Ramos (cell line): Measurements from ENCODE around the gene AR.

Experiments used
- in situ Hi-C: fragments of 300-500 bp; cut with MboI; formaldehyde crosslinking; loops from one replicate; pipeline ENCODE4 v1.14.3; 2022; ENCODE audit warnings: low sequenced_read_pairs; ENCODE audit not compliant: unreplicated experiment

AR gene

DNA sequence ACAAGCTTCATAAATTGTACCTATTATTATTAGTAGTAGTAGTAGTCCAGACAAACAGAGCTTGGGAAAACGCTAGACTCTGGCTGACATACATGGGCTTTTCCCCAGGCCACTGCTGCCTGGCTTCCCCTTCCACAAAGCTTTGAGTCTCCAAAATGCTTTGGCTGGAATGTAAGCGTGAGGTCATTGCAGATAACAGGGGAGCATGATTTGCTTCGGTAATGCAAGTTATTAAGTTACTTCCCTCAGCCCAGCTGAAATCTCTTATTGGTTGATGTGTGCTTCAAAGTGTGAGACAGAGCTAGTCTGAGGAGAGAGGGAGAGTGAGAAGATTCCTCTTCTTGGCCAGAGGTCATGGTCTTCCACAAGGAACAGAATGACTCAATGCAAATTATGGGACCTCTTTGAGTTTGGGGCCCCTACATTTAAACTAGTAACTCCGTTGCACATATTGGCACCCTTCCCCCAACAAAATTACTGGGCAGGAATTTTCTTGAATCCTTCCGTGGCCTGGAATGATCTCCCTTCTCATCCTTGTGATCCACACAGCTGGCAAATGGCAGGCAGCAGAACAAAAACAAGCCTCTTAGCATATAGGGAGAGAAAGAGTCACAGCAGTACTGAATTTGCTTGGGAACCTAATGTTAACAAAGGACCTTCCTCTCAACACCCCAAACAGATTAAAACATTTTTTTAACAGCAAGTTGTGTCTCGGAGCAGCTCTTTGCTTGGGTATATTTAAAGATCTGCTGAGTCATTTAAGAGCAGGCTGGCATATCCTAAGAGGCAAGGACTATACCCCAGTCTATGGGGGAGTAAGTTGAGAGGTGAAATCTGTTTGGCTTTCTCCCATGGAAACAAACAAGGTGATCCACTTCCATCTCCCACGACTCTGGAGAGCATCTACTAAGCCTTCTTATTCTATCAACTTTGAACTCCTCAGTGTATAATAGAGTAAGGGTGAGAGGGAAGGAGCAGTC, 19.9 kb downstream of the AR start:
- in situ Hi-C loops: no loop called here

DNA sequence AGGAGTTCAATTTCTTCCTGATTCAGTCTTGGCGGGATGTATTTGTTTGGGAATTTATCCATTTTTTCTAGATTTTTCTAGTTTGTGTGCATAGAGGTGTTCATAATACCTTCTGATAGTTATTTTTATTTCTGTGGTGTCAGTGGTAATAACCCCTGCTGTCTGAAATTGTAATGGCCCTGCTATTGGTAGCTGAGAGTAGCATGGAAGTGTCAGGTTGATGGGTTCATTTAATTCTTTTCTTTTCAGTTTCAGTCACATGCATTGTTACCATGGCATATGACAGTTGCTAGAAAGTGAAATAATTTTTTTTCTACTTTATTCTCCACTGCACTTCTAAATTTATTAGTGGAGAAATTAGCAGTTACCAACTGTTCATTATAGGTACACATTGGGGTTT, 20.7 kb downstream of the AR start:
- in situ Hi-C loops: no loop called here

DNA sequence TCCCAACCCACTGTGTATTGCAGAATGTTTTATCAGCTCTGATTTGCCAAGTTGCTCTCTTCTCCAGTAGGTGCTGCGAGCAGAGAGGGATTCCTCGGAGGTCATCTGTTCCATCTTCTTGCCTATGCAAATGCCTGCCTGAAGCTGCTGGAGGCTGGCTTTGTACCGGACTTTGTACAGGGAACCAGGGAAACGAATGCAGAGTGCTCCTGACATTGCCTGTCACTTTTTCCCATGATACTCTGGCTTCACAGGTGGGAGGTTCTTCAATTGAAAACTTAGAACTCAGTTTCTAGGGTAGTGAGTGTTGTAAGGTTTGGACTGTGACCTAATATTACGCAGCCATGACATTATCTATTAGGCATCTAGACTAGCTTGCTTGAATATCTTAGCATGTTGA, 24.9 kb downstream of the AR start:
- in situ Hi-C loops: no loop called here

DNA sequence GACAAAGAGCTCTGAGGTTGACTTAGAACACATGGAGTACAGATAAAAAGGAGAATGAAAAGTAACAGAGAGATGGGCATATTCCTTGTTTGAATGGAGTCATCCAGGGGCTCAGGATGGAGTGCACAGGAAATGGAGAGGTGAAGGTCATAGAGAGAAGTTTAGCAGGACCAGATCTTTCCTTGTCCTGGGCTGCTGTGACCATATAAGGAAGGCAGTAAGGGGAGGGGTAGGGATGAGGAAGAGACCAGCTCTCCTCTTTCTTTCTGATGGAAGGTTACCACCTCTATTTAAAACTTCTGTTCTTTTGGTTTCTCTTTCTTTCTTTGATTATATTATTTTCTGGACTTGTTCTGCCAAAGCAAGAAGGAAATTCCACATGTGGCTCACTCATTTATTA, 27.0 kb downstream of the AR start:
- in situ Hi-C loops: no loop called here

DNA sequence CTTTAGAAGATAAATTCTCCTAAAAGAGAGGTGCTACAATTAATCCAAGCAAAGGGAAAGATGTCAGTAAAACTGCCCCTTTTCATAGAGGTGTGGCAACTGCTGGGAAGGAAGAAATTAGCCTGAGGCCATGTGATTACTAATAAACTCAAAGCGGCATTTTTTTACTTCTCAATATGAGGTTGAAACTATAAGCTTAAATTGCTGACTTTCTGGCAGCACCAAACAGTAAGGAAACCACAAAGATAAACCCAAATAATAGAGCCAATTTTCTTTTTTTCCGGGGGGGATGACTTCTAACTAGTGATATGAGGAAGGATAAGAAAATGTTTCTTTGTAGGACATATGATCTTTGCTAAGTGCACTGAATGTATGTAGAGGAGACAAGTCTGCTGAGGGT, 30.9 kb downstream of the AR start:
- in situ Hi-C loops: no loop called here

DNA sequence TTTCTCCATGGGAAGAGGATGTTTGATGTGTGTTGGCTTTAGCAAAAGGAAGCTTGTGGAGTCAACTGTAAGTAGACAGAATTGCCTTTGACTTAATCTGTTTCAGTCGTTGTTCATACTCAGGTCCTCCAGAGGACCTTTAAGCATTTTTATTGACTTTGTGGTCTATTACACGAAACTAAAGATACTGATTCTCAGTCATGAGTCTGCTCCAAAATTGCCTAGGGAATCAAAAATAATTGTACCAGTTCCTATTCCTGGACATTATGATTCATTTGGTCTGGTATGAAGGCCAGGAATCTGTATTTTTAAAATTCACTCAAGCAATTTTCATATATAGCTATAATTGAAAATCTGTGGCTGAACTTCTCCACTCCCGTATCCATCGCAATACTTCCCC, 38.6 kb downstream of the AR start:
- in situ Hi-C loops: no loop called here

DNA sequence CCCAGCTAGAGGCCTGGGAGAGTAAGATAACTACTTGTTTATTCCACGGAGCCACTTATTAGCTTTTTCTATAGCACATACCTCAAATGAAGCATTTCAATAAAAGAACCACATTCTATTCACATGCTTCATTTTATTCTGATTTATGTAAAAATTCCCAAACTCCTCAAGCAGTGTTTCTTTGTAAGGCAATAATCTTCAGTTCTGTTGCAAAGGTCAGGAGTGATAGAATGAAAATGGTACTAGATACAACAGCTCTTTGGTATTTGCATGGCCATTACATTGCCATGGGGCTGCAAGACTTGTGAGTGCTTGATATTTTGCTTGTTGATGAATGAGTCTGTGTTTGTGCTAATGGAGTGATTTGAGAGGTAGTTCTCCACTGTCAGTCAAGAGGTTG, 39.4 kb downstream of the AR start:
- in situ Hi-C loops: no loop called here

DNA sequence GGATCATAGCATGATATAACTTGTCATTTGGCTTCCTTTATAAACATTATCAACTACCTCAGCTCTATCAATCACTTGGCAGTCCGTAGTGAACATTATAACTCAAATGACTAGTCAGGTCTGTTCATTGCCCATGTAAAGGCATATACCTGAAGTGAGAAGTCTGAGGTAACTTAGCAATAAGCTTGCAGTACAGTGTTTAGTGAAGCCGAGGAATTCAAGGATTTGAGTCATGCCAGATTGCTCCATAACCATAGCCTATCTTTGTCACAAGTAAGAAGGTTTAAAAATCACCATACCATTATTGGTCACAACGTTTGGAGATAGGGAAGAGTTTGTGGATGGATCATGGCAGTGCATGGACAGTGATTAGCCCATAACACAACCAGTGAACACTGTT, 41.6 kb downstream of the AR start:
- in situ Hi-C loops: no loop called here

DNA sequence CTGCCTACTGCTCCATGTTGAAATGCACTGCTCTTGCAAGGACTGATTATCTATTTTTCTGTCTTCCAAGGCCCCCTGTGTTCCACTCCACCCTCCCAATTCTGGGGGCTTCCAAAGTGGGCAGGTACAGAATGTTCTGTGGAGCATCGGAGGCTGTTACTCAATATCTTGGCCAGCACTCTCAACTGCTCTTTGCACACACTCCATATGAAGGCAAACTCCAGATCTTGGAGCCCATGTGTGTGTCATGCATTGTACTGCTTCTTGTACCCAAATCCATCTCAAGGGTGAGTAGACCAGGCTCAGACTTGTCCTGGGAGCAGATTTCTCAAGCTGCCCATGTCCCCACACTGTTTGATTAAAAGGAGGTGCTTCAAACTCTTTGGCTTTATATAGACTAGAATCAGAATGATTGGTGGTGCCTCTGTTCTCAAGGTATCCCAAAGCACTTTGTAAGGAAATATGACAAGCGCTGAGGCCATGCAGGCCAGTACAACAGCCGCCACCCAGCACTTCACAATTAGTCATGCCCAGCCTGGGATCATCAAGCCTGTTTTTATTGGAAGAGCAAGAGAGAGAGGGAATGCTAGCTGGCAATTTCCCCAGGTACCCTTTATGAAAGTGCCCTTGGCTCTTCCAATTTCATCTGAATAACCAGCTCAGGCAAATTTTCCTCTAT, 44.3 kb downstream of the AR start:
- in situ Hi-C loops: no loop called here

DNA sequence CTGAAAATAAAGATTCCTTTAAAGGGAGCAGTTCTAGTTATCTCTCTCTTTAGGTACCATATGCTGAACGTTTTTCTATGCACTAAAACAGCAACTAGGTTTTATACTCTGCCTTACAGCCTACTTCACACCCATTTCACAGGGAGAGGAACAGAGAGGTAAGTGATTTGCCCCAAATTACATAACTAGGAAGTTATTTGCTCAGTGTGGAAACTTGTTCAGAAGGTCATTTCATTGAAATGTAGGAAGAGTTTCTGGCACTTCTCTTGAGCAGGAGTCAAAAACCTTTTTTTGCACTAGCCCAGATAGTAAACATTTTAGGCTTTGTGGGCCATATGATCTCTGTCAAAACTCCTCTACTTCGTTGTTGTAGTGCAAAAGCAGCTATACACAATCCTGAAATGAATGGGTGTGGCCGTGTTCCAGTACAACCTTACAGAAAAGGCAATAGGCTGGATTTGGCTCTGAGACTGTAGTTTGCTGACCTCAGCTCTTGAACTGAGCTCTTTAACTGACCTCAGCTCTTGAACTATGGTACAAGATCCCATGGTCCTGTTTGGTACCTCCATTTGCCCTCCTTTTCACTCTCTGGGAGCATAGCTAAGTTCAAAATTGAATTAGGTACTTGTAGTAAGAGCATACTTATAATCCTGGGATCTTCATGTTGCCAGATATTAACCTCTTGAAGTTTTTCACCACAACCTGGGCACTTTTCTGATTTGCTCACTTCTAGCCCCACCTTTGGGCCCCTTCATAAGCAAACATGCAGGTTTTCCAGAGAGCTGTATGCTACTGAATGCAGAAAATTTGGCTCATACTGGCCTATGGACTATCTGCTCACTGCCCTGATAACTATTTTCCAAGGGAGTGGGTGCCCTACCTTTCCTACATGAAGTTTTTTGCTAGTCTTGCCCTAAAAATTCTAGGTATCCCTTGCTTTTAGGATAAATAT, 53.3 kb downstream of the AR start:
- in situ Hi-C loops: no loop called here

DNA sequence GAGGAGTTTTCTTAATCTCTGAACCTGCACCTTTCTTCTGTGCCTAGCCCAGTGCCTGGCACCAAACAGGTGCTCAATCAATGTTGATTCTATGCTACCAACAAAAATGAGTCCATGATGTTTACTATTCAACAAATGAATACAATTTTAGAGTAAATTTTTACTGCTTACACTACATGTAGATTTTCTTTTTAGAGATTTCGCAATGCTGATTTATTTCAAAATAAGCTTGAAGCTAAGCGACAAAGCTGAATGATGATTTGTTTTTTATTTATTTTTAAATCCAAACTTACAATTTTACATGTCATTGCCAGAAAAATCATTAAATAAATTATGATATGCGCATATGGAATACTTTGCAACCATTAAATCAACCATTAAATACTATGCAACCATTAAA, 55.7 kb downstream of the AR start:
- in situ Hi-C loops: no loop called here

DNA sequence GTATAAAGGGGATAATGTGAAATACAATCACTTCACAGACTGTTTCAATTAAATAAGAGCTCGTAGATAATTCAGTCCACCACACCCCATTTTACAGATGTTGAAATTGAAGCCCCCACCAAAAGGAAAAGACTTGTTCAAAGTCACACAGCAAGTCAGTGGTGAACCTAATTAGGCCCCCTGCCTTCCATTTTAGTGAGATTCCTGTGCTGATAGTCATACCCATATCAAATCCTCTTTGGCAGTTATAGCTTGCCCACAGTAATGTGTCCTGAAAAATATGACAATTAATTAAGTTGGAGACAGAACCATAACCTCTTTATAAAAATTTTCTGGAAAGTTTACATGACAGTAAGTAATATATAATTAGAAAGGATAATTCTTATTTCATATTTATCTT, 58.0 kb downstream of the AR start:
- in situ Hi-C loops: no loop called here

DNA sequence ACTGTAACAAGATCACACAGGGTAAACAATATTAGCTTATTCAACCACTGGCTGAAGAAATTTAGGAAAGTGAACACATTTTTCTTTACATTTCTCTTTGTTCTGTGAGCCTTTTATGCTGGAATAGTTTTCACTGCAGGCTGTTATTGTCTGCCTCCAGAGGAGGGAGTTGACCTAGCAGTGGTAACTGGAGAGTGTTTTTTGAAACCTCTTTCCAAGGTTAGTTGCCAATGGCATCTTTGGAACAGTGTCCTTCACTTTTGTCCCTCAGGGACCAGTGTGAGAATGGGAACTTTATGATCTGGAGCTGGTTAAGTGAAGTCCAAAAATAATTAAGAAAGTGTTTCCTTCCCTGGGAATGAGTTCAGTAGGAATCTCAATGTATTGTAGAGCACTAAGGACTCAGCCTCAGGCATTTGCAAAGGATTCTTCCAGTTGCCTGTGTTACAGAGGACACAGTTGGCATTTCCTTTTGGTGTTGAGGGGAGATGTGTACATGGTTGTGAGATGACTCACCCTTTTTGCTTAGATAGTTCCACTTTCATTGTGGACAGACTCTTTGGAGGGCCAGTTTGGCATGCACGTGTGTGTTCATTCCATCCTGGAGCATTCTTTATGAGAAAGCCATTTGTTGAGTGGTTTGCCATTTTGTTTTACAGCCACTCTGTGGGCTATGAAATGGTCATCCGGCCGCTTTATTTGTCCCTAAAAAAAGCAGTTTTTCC, 61.3 kb downstream of the AR start:
- in situ Hi-C loops: no loop called here

DNA sequence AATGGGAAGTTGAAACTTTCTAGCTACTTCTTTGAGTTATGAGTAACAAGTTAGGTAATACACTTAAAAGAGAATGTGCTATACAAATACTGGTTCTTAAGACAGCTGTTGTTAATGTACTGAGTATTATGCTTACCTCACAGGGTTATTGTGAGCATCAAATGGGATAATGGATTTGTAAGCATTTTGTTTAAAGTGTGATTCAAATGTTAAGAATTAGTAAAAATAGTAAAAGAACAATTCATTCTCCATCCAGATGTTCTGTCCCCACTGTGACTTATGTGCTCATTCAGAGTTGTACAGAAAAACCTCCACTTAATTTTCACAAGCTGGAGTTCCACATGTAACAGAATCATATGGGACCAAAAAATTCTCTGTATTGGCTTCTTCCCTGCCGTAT, 63.6 kb downstream of the AR start:
- in situ Hi-C loops: no loop called here

DNA sequence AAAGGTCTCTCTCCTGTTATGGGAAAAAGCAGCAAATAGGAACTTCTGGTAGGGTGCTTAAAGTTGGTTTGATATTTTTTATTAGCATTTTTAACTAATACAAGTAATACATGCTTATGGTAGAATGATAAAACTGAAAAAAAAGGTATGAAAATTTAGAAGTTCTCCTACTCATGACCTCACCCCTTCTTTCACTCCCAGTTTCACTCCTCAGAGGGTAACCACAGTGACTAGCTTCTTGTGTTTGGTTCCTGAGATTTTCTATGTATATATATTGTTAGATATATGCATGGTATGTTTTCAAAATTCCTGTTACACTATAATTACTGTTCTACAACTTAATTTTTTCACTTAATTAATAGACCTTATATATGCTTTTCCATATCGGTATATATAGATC, 66.5 kb downstream of the AR start:
- in situ Hi-C loops: no loop called here

DNA sequence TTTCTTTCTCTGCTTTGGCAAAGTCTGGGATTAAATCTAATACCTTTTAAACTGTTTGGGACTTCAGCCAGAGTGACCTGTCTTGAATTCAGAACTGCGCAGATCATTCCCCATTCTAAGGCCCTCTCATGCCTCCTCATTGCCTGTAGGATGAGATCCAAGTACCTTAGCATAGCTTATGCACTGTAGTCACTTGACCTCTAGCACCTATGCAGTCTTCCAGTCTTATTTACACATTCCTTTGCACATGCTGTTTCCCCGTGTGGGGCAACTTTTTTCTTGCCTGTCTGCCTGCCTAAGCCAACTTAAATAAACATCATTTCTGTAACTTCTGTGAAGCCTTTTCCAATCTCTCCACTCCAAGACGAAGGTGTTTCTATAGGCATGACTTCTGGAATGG, 68.4 kb downstream of the AR start:
- in situ Hi-C loops: no loop called here

DNA sequence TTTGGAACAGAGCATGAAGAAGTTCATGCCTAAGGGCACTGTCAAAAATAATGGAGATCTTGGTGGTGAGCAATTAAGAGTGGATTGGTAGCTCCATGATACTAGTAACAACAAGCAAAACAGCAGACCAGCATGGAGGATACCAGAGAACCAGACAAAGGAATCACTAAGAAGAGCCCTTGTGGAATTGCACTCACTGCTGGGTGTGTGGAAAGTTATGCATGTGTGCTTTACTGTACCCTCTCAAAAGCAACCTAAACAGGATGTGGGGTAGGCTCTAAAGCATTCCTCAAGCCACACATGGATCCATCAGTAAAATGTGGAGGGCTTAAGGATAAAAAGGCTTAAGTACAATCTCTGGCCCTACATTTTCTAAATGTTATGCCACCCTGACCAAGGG, 69.5 kb downstream of the AR start:
- in situ Hi-C loops: no loop called here

DNA sequence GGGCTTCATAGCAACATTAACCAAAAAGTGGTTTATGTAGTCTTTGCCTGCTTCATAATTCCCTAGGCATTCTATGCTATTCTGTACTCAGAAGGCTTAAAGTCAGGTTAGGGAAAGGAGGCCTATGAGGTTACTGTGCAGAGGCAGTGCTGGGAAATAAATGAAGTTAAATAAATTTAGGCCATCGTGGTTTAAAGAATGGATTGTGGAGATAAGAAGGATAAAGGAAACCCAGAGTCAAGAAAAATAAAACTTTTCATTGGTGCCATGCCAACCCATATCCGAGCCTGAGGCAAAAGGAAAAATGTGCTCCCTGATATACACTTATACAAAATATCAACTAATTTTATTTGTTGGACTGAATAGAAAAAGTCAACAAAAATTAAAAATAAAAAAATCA, 70.2 kb downstream of the AR start:
- in situ Hi-C loops: no loop called here

DNA sequence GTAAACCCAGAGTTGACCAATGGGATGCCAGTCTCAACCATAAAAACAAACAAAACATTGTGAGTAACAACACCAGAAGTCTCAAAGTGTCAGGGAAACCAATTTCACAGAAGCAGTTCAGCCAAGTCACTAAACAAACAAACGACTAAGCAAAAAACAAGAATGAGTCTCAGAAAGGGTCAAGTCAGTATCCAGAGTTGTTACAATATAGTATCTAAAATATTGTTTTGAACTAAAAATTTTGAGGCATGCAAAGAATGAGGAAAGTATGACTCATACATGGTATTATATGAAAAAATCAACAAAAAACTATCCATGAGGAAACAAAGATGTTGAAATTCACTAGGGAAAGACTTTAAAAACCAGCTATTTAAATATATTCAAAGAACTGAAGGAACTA, 70.6 kb downstream of the AR start:
- in situ Hi-C loops: no loop called here

DNA sequence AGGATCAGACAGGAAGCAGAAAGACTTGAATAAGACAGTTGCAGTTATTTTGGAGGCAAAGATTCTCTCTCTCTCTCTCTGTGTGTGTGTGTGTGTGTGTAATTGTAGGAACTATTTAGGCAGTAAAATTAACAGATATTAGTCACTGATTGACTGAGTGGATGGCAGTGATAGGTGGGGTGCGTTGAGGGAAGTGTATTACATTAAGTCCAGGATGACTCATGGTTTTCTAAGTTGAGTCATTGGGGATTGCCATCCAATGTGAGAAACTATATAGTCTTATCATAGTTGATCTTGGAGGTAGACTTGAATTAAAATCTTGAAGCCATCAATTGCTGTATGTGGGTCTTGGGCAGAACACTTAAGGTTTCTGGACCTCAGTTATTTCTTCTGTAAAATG, 75.4 kb downstream of the AR start:
- in situ Hi-C loops: no loop called here
